HepG2 (cell line): ENCODE measurements around the gene UAP1L1. TPM values are rescaled to one million over a fixed set of nuclear protein-coding genes. Genes with fewer than 3 reads are reported as not detected.
A peak's percentile ranks its signal among the peaks of the same experiment; 100 is the strongest.

ENCODE experiments used
- CENPBD1 ChIP-seq: sonication (generic); formaldehyde crosslinking; IDR thresholded peaks from 2 replicates; pipeline ENCODE4 v1.8.0; 2022; ENCODE audit warnings: missing genetic modification reagents, low read depth, mild to moderate bottlenecking, borderline replicate concordance
- DMTF1 ChIP-seq: sonication (generic); formaldehyde crosslinking; IDR thresholded peaks from 2 replicates; pipeline ENCODE4 v1.4.0; 2020; ENCODE audit warnings: mild to moderate bottlenecking, missing genetic modification reagents
- FUBP1 ChIP-seq: sonication (generic); formaldehyde crosslinking; IDR thresholded peaks from 2 replicates; pipeline ENCODE4 v1.5.1; 2020; ENCODE audit warnings: missing genetic modification reagents, mild to moderate bottlenecking, borderline replicate concordance
- HMGA1 ChIP-seq: sonication (generic); formaldehyde crosslinking; conservative IDR thresholded peaks from 2 replicates; pipeline ENCODE4 v1.4.0; 2020; ENCODE audit warnings: missing genetic modification reagents
- MIER3 ChIP-seq: IDR thresholded peaks from 2 replicates; pipeline ENCODE4 v1.6.1; 2016; ENCODE audit warnings: missing compliant biosample characterization, borderline replicate concordance
- MIXL1 ChIP-seq: IDR thresholded peaks from 2 replicates; pipeline ENCODE4 v1.6.1; 2016
- MXD3 ChIP-seq: IDR thresholded peaks from 2 replicates; pipeline ENCODE4 v1.6.1; 2016; ENCODE audit warnings: mild to moderate bottlenecking, missing biosample characterization, missing genetic modification reagents
- NCOR1 ChIP-seq: fragments of 200-600 bp; sonication (generic); IDR thresholded peaks from 2 replicates; pipeline ENCODE4 v1.7.0; 2017; ENCODE audit warnings: antibody characterized with exemption, low read length, borderline replicate concordance
- NFIC ChIP-seq: IDR thresholded peaks from 2 replicates; pipeline ENCODE4 v1.6.1; 2012; ENCODE audit warnings: mild to moderate bottlenecking, low read length, inconsistent platforms
- NR2F1 ChIP-seq, 2 experiments: fragments of 450-650 bp in 1 of 2; formaldehyde crosslinking in 1 of 2; IDR thresholded peaks; 2 replicates each; pipeline versions ENCODE4 v1.5.0 to v1.6.1; 2016 to 2020; ENCODE audit warnings: mild to moderate bottlenecking in 1 of 2, missing compliant biosample characterization in 1 of 2, missing genetic modification reagents in 1 of 2, moderate library complexity in 1 of 2
- ONECUT2 ChIP-seq: sonication (generic); formaldehyde crosslinking; IDR thresholded peaks from 2 replicates; pipeline ENCODE4 v1.4.0; 2020; ENCODE audit warnings: missing genetic modification reagents
- TAF1 ChIP-seq: sonication (generic); formaldehyde crosslinking; IDR thresholded peaks from 2 replicates; pipeline ENCODE4 v1.4.0; 2020; ENCODE audit warnings: missing genetic modification reagents
- THAP9 ChIP-seq: sonication (generic); formaldehyde crosslinking; IDR thresholded peaks from 2 replicates; pipeline ENCODE4; 2020; ENCODE audit warnings: missing genetic modification reagents, mild to moderate bottlenecking, borderline replicate concordance
- TOE1 ChIP-seq: sonication (generic); formaldehyde crosslinking; IDR thresholded peaks from 2 replicates; pipeline ENCODE4 v1.4.0; 2020; ENCODE audit warnings: mild to moderate bottlenecking, missing genetic modification reagents
- ZFP36L2 ChIP-seq: sonication (generic); formaldehyde crosslinking; IDR thresholded peaks from 2 replicates; pipeline ENCODE4 v1.4.0; 2020; ENCODE audit warnings: missing genetic modification reagents
- ZNF263 ChIP-seq: sonication (generic); formaldehyde crosslinking; IDR thresholded peaks from 2 replicates; pipeline ENCODE4 v1.4.0; 2020; ENCODE audit warnings: missing genetic modification reagents
- ZNF3 ChIP-seq: IDR thresholded peaks from 2 replicates; pipeline ENCODE4 v1.7.0; 2017; ENCODE audit warnings: inconsistent platforms
- ZNF460 ChIP-seq: sonication (generic); formaldehyde crosslinking; IDR thresholded peaks from 2 replicates; pipeline ENCODE4 v1.5.1; 2020; ENCODE audit warnings: missing genetic modification reagents, mild to moderate bottlenecking, borderline replicate concordance
- ZNF549 ChIP-seq: sonication (generic); formaldehyde crosslinking; IDR thresholded peaks from 2 replicates; pipeline ENCODE4 v1.5.0; 2020; ENCODE audit warnings: missing genetic modification reagents
- ZNF7 ChIP-seq: IDR thresholded peaks from 2 replicates; pipeline ENCODE4 v1.6.1; 2016; ENCODE audit warnings: missing biosample characterization, missing genetic modification reagents
- ZNF720 ChIP-seq: sonication (generic); formaldehyde crosslinking; IDR thresholded peaks from 2 replicates; pipeline ENCODE4 v1.4.0; 2020; ENCODE audit warnings: missing genetic modification reagents
- ZNF782 ChIP-seq: sonication (generic); formaldehyde crosslinking; IDR thresholded peaks from 2 replicates; pipeline ENCODE4 v1.4.0; 2020; ENCODE audit warnings: missing genetic modification reagents, mild to moderate bottlenecking, borderline replicate concordance
- ZNF841 ChIP-seq: sonication (generic); formaldehyde crosslinking; IDR thresholded peaks from 2 replicates; pipeline ENCODE4 v1.8.1; 2023; ENCODE audit warnings: missing genetic modification reagents, borderline replicate concordance
- ZSCAN25 ChIP-seq: sonication (generic); formaldehyde crosslinking; IDR thresholded peaks from 2 replicates; pipeline ENCODE4 v1.8.0; 2022; ENCODE audit warnings: mild to moderate bottlenecking, missing genetic modification reagents
- polyA plus RNA-seq, 8 experiments: library from polyadenylated mRNA; depleted of rRNA in 3 of 8; stranded (reverse) in 7 of 8; unstranded in 1 of 8; fragments of >200 nt; fragmentation: Illumina TruSeq in 4 of 8; extraction: Trizol in 4 of 8; gene quantifications; 2 replicates each; pipeline versions ENCODE4 v1.2.1 to v1.2.3, GENCODE V29; 2011 to 2016; ENCODE audit warnings: low read depth in 4 of 8, missing spikeins in 1 of 8, mixed read lengths in 1 of 8; ENCODE audit not compliant: insufficient read depth in 1 of 8
- total RNA-seq, 5 experiments: library from RNA; depleted of rRNA; stranded (reverse); fragments of >200 nt; fragmentation: Illumina TruSeq; extraction: Trizol; gene quantifications; 2 replicates each; pipeline ENCODE4 v1.2.3, GENCODE V29; 2016; ENCODE audit warnings: low read depth in 1 of 5

UAP1L1 gene
- total and polyA plus RNA-seq, 2 of the 13 experiments (the other 11 are each of a cell fraction or from before 2014, with no cell fraction given) = 5.4 to 6.4 TPM

GRCh38 chr9:137128862-137129455 lies 51.6 kb downstream of the UAP1L1 start (continued):
- TF ChIP-seq DMTF1 (CRISPR knock-in tag) = no peak
- no peak for TF ChIP-seq NCOR1
- no peak for TF ChIP-seq MXD3 (CRISPR knock-in tag)
- no peak for TF ChIP-seq ZSCAN25
- no peak for TF ChIP-seq FUBP1
- no peak for TF ChIP-seq TOE1 (CRISPR knock-in tag)
- no peak for TF ChIP-seq ZNF549 (CRISPR knock-in tag)
- TF ChIP-seq ZNF782 = no peak
- TF ChIP-seq ZNF7 (CRISPR knock-in tag) = no peak
- no peak for TF ChIP-seq CENPBD1 (CRISPR knock-in tag)
- no peak for TF ChIP-seq ONECUT2
- no peak for TF ChIP-seq THAP9 (CRISPR knock-in tag)
- TF ChIP-seq NFIC = no peak
- no peak for TF ChIP-seq ZNF3 (CRISPR knock-in tag)
- TF ChIP-seq ZNF720 (CRISPR knock-in tag) = no peak
- no peak for TF ChIP-seq ZFP36L2
- no peak for TF ChIP-seq NR2F1 (CRISPR knock-in tag; IDR thresholded peaks at IDR 0.05)
- no peak for TF ChIP-seq ZNF460 (CRISPR knock-in tag)
- no peak for TF ChIP-seq ZNF263
- no peak for TF ChIP-seq TAF1
- no peak for TF ChIP-seq ZNF841 (CRISPR knock-in tag)
- no peak for TF ChIP-seq MIXL1
- no peak for TF ChIP-seq HMGA1 (CRISPR knock-in tag)
- 0 out of 2 replicates have a peak, but pooled peaks have one; percentile 2 for TF ChIP-seq MIER3 (CRISPR knock-in tag)
